ENCODE data around the gene PLXNB1.
A peak's percentile ranks its signal among the peaks of the same experiment; 100 is the strongest.
"Not testable (repeated sequence)": the region's sequence is repeated elsewhere in the genome, so short reads cannot be mapped to it uniquely, and the experiment has no call there.

PLXNB1 gene

DNA sequence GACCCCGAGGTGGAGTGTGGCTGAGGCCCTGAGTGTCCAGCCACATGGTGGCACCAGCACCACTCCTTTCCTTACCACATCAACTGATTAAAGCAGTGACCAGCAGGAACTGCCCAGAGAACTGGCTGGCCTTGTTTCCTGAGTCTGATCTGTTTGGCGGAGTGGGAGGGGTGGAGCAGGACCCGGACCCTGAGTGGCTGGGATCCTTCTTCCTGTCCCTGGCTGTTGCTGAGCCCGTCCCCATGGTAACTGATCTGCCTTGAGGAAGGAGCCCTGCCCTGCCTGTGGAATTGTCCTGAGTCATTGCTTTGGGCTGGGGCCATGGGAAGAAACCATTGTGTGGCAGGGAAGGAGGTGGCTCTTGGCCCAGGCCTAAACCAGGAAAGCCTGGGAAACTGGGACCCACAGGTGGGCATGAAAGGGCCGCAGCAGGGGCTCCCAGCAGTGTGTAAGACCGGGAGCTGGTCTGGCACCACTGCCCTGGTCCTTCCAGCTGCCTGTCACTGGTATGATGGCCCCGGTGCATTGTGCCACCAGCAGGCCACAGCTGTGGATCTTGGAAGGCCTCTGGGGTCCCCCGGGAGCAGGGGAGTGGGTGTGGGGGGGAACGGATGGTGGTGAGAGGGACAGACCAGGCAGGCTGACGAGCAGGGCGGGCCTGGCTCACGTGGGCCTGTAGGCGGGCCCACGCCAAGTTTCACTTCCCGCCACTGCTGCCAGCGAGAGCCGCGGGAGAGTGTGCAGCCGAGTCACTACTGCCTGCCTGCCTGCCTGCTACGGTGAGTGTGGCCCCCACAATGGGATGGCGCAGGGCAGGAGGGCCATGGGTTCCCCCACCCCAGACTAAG is 35.9 kb upstream of the PLXNB1 start:
- H3K27ac ChIP-seq: peak overlapping the region; percentile 100
- peaks cover 17% of the 10 kb centered on the region for H3K79me2 ChIP-seq
- peak overlapping the region; percentile 84 for H2AFZ ChIP-seq
- H3K4me3 ChIP-seq (ENCODE audit: low read depth, low read length): peak overlapping the region; percentile 64
- TF ChIP-seq, protein P1, sequence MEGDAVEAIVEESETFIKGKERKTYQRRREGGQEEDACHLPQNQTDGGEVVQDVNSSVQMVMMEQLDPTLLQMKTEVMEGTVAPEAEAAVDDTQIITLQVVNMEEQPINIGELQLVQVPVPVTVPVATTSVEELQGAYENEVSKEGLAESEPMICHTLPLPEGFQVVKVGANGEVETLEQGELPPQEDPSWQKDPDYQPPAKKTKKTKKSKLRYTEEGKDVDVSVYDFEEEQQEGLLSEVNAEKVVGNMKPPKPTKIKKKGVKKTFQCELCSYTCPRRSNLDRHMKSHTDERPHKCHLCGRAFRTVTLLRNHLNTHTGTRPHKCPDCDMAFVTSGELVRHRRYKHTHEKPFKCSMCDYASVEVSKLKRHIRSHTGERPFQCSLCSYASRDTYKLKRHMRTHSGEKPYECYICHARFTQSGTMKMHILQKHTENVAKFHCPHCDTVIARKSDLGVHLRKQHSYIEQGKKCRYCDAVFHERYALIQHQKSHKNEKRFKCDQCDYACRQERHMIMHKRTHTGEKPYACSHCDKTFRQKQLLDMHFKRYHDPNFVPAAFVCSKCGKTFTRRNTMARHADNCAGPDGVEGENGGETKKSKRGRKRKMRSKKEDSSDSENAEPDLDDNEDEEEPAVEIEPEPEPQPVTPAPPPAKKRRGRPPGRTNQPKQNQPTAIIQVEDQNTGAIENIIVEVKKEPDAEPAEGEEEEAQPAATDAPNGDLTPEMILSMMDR (IDR thresholded peaks at IDR 0.05): peak; percentile 85
- no peaks in the 10 kb centered on the region for H3K9me3 ChIP-seq (ENCODE audit: control insufficient read depth, low read length)
- H3K4me1 ChIP-seq: peaks cover 13% of the 10 kb centered on the region
- H3K27me3 ChIP-seq (ENCODE audit: control insufficient read depth, insufficient read depth, low read length): no peaks in the 10 kb centered on the region
- H3K4me2 ChIP-seq (ENCODE audit: low read length): peak overlapping the region; percentile 95
- H3K9ac ChIP-seq: peak overlapping the region; percentile 49
- H3K36me3 ChIP-seq (ENCODE audit: control insufficient read depth, insufficient read depth, low read length): no peaks in the 10 kb centered on the region

DNA sequence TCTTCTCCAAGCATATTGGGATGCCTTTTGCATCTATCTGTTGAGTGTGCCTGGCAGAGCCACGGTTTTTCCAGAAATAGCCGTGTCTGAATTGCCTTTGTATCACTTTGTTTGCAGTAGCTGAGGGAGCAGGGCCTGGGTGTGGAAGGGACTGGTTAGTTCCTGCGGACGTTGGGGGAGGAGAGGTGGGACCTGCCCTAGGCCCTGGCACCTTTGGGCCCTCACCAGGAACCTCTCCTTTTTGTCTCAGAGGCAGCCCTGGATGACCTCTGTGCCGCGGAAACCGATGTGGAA is 35.3 kb upstream of the PLXNB1 start:
- TF ChIP-seq, protein P1 (IDR thresholded peaks at IDR 0.05): no peak
- H3K4me2 ChIP-seq (ENCODE audit: low read length): peak overlapping the region; percentile 37
- peak overlapping the region; percentile 64 for H3K4me3 ChIP-seq (ENCODE audit: low read depth, low read length)
- H3K36me3 ChIP-seq (ENCODE audit: control insufficient read depth, insufficient read depth, low read length): no peaks in the 10 kb centered on the region
- H2AFZ ChIP-seq: peak overlapping the region; percentile 84
- H3K9ac ChIP-seq: no peak overlapping the region
- peaks cover 13% of the 10 kb centered on the region for H3K4me1 ChIP-seq
- peak overlapping the region; percentile 100 for H3K27ac ChIP-seq
- H3K79me2 ChIP-seq: peaks cover 11% of the 10 kb centered on the region
- H3K27me3 ChIP-seq (ENCODE audit: control insufficient read depth, insufficient read depth, low read length): no peaks in the 10 kb centered on the region
- H3K9me3 ChIP-seq (ENCODE audit: control insufficient read depth, low read length): no peaks in the 10 kb centered on the region

DNA sequence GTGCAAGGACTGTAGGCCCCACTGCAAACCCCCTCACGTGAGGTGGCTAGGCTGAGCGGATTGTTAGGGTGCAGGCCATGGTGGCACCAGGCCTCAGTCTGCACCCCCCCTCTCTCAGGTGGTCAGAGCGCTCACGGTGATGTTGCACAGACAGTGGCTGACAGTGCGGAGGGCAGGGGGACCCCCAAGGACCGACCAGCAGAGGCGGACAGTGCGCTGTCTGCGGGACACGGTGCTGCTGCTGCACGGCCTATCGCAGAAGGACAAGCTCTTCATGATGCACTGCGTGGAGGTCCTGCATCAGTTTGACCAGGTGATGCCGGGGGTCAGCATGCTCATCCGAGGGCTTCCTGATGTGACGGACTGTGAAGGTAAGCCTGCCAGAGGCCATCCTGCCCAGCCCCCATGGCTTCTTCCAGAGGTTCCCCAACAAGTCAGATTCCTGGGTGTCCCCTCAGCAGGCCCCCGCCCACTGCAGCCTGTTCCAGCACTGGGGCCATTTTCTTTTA is 34.9 kb upstream of the PLXNB1 start:
- Histone ChIP-seq H3K27me3 (ENCODE audit: control insufficient read depth, insufficient read depth, low read length) (no peaks in the 10 kb centered on the region), H3K79me2 (peaks cover 11% of the 10 kb centered on the region), H3K4me2 (ENCODE audit: low read length) (peak overlapping the region; percentile 37), H3K9ac (no peak overlapping the region), H3K27ac (peak overlapping the region; percentile 100), H3K9me3 (ENCODE audit: control insufficient read depth, low read length) (no peaks in the 10 kb centered on the region), H3K36me3 (ENCODE audit: control insufficient read depth, insufficient read depth, low read length) (no peaks in the 10 kb centered on the region), H3K4me3 (ENCODE audit: low read depth, low read length) (peak overlapping the region; percentile 64), H2AFZ (peak overlapping the region; percentile 84), H3K4me1 (peaks cover 13% of the 10 kb centered on the region)
- TF ChIP-seq, protein P1 (IDR thresholded peaks at IDR 0.05): no peak

DNA sequence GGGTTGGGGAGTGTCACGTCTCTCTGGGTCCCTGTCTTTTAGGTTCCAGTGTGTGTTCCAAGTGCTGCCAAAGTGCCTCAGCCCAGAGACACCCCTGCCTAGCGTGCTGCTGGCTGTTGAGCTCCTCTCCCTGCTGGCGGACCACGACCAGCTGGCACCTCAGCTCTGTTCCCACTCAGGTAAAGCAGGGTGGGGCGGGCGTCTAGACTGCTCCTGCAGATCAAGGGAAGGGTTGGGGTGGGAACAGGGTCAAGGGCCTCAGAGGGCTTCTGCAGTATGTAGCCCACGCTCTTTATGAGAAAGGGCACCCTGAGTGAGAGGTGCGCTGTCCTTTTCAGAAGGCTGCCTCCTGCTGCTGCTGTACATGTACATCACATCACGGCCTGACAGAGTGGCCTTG is 33.8 kb upstream of the PLXNB1 start:
- Histone ChIP-seq H3K9me3 (ENCODE audit: control insufficient read depth, low read length) (no peaks in the 10 kb centered on the region), H2AFZ (no peak overlapping the region), H3K4me1 (peaks cover 13% of the 10 kb centered on the region), H3K4me3 (ENCODE audit: low read depth, low read length) (no peak overlapping the region), H3K79me2 (peaks cover 6% of the 10 kb centered on the region), H3K36me3 (ENCODE audit: control insufficient read depth, insufficient read depth, low read length) (no peaks in the 10 kb centered on the region), H3K9ac (no peak overlapping the region), H3K4me2 (ENCODE audit: low read length) (no peak overlapping the region), H3K27ac (no peak overlapping the region), H3K27me3 (ENCODE audit: control insufficient read depth, insufficient read depth, low read length) (no peaks in the 10 kb centered on the region)
- TF ChIP-seq, protein P1 (IDR thresholded peaks at IDR 0.05): no peak

DNA sequence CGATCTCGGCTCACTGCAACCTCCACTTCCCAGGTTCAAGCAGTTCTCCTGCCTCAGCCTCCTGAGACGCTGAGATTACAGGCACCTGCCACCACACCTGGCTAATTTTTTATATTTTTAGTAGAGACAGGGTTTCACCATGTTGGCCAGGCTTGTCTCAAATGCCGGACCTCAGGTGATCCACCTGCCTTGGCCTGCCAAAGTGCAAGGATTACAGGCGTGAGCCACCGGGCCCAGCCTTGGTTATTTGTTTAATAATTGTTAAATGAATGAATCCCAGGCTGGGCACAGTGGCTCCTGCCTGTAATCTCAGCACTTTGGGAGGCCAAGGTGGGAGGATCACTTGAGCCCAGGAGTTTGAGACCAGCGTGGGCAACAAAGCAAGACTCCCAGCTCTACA is 31.9 kb upstream of the PLXNB1 start:
- not testable (repeated sequence) for H3K9me3 ChIP-seq (ENCODE audit: control insufficient read depth, low read length); H3K4me3 ChIP-seq (ENCODE audit: low read depth, low read length); H3K27me3 ChIP-seq (ENCODE audit: control insufficient read depth, insufficient read depth, low read length); H3K27ac ChIP-seq; H3K4me1 ChIP-seq; H3K4me2 ChIP-seq (ENCODE audit: low read length); H2AFZ ChIP-seq; H3K36me3 ChIP-seq (ENCODE audit: control insufficient read depth, insufficient read depth, low read length); H3K79me2 ChIP-seq; H3K9ac ChIP-seq

Data from parathyroid adenoma (tissue), 2 donors.